HCT116 (cell line): Measurements from ENCODE around the gene NT5C3A. TPM values are rescaled to one million over a fixed set of nuclear protein-coding genes. Genes with fewer than 3 reads are reported as not detected.
"Not testable (repeated sequence)": the region's sequence is repeated elsewhere in the genome, so short reads cannot be mapped to it uniquely, and the experiment has no call there.

Source experiments
- ATAC-seq: fragments of 200-7000 bp; cut with Tn5 transposase; 2 replicates; pipeline ENCODE4 v1.9.1; 2020; ENCODE audit warnings: mild to moderate bottlenecking, moderate library complexity
- BruUV-seq: library from RNA; stranded (reverse); fragments of 400-500 nt; replicated peaks from 2 replicates; lab custom pipeline; 2021; lab: Mats Ljungman, UMichigan
- CTCF ChIA-PET: fragments of 300-600 bp; sonication (Branson Sonifier 250); formaldehyde crosslinking; loops from one replicate; lab custom pipeline; 2021; ENCODE audit warnings: antibody characterized with exemption; lab: Charles Lee
- POLR2A ChIA-PET: fragments of 300-600, 350-600 bp; sonication (Branson Sonifier 250); formaldehyde crosslinking; loops from one replicate; lab custom pipeline; 2021; ENCODE audit warnings: antibody characterized with exemption; lab: Charles Lee
- RAD21 ChIA-PET, 2 experiments: fragments of 300-600 bp; sonication (Branson Sonifier 250); formaldehyde crosslinking; loops; one replicate each; lab custom pipeline; 2023; ENCODE audit warnings: low total read pairs in 2 of 2; ENCODE audit not compliant: uncharacterized antibody in 2 of 2, unreplicated experiment in 2 of 2, low non-redundant PET in 1 of 2; lab: Charles Lee
- DNase-seq: peaks from one replicate; pipeline ENCODE4 v3.0.0-alpha.2; 2010; ENCODE audit warnings: low read depth, low spot score
- H2AFZ ChIP-seq: fragments of 200-600 bp; shearing (Covaris generic), sonication (generic); 2 replicates; pipeline ENCODE4 v1.6.1; 2017; ENCODE audit warnings: low read depth, mixed run types, mixed read lengths, antibody characterized with exemption, low read length; ENCODE audit not compliant: poor library complexity, severe bottlenecking
- H3K27ac ChIP-seq: 2 replicates; pipeline ENCODE4 v1.5.1; 2012; ENCODE audit warnings: low read depth, low read length
- H3K27me3 ChIP-seq: fragments of 200-600 bp; sonication (generic); 2 replicates; pipeline ENCODE4 v1.6.1; 2016; ENCODE audit warnings: mixed run types, low read length, mixed read lengths; ENCODE audit not compliant: insufficient read depth
- H3K36me3 ChIP-seq, 2 experiments: fragments of 200-500 bp in 1 of 2; fragments of 200-600 bp in 1 of 2; sonication (Bioruptor generic) in 1 of 2; sonication (generic) in 1 of 2; 2 replicates each; pipeline versions ENCODE4 v1.5.1 to v1.6.1; 2014 to 2016; ENCODE audit warnings: low read length in 2 of 2, inconsistent platforms in 1 of 2, mixed read lengths in 1 of 2, mixed run types in 1 of 2; ENCODE audit not compliant: insufficient read depth in 2 of 2, control insufficient read depth in 1 of 2
- H3K4me1 ChIP-seq, 2 experiments: fragments of 200-600 bp in 1 of 2; sonication (generic) in 1 of 2; 2 replicates each; pipeline versions ENCODE4 v1.5.1 to v1.6.1; 2012 to 2017; ENCODE audit warnings: low read length in 2 of 2, inconsistent platforms in 1 of 2, mild to moderate bottlenecking in 1 of 2, mixed read lengths in 1 of 2, mixed run types in 1 of 2, moderate library complexity in 1 of 2; ENCODE audit not compliant: insufficient read depth in 2 of 2, control insufficient read depth in 1 of 2
- H3K4me2 ChIP-seq: fragments of 200-600 bp; sonication (generic); 2 replicates; pipeline ENCODE4 v1.6.1; 2017; ENCODE audit warnings: mixed run types, low read length, mixed read lengths
- H3K4me3 ChIP-seq, 2 experiments: fragments of 200-600 bp in 1 of 2; sonication (generic) in 1 of 2; replicated peaks in 1 of 2; 2 replicates each; pipeline ENCODE4 v1.5.1; 2011 to 2016; ENCODE audit warnings: low read length in 2 of 2, control low read depth in 1 of 2, low read depth in 1 of 2, mild to moderate bottlenecking in 1 of 2, mixed read lengths in 1 of 2, mixed run types in 1 of 2
- H3K79me2 ChIP-seq: fragments of 200-600 bp; sonication (generic); 2 replicates; pipeline ENCODE4 v1.6.1; 2017; ENCODE audit warnings: mild to moderate bottlenecking, mixed run types, low read length, moderate library complexity, mixed read lengths; ENCODE audit not compliant: insufficient read depth
- H3K9ac ChIP-seq: fragments of 200-600 bp; sonication (generic); 2 replicates; pipeline ENCODE4 v1.6.1; 2016; ENCODE audit warnings: low read length, mixed read lengths
- H3K9me2 ChIP-seq: fragments of 200-600 bp; sonication (generic), shearing (Covaris generic); 2 replicates; pipeline ENCODE4 v1.6.1; 2017; ENCODE audit warnings: mixed run types, mild to moderate bottlenecking, moderate library complexity; ENCODE audit not compliant: insufficient read depth
- H3K9me3 ChIP-seq, 2 experiments: fragments of 200-500 bp in 1 of 2; fragments of 200-600 bp in 1 of 2; sonication (Bioruptor generic) in 1 of 2; sonication (generic) in 1 of 2; 2 replicates each; pipeline ENCODE4 v1.6.1; 2014 to 2017; ENCODE audit warnings: low read length in 2 of 2, mixed read lengths in 2 of 2, inconsistent platforms in 1 of 2, low read depth in 1 of 2, mild to moderate bottlenecking in 1 of 2, mixed run types in 1 of 2, moderate library complexity in 1 of 2; ENCODE audit not compliant: control insufficient read depth in 1 of 2, insufficient read depth in 1 of 2
- H4K20me1 ChIP-seq: fragments of 200-600 bp; sonication (generic), shearing (Covaris generic); 2 replicates; pipeline ENCODE4 v1.6.1; 2017; ENCODE audit warnings: mixed run types, mild to moderate bottlenecking, moderate library complexity; ENCODE audit not compliant: insufficient read depth
- intact Hi-C: fragments of 100-400 bp; cut with micrococcal nuclease; formaldehyde crosslinking; loops from 2 replicates; pipeline ENCODE4 v1.10.0; 2022
- total RNA-seq: library from RNA; stranded (reverse); gene quantifications from one replicate; pipeline ENCODE4 v1.2.1, GENCODE V29; 2021; ENCODE audit not compliant: unreplicated experiment

NT5C3A gene
- total RNA-seq, 1 experiment from 2014 or later, result 32.5 TPM

GRCh38 chr7:32971967-32972366 lies 90.6 kb downstream of the NT5C3A start:
- H4K20me1 ChIP-seq, H3K79me2 ChIP-seq, H2AFZ ChIP-seq, H3K27me3 ChIP-seq, H3K27ac ChIP-seq, CTCF ChIA-PET, POLR2A ChIA-PET, H3K4me3 ChIP-seq, DNase-seq, H3K36me3 ChIP-seq, RAD21 ChIA-PET, H3K9me3 ChIP-seq, H3K9me2 ChIP-seq, BruUV-seq, H3K9ac ChIP-seq, intact Hi-C loops: not testable (repeated sequence)
- Histone ChIP-seq H3K4me1 (peaks cover 13% of the 10 kb centered on the region in 2 experiments; a peak in 2 of 4 replicates), H3K4me2 (0 out of 2 replicates have a peak overlapping the region, but pooled peaks have one; percentile 9)
- peak; percentile 64; the same call in 1 of the 2 replicates for ATAC-seq

GRCh38 chr7:32967268-32967582 lies 95.4 kb downstream of the NT5C3A start:
- H4K20me1 ChIP-seq, H3K9me3 ChIP-seq, H3K79me2 ChIP-seq, H2AFZ ChIP-seq, CTCF ChIA-PET, H3K4me3 ChIP-seq, BruUV-seq, ATAC-seq, POLR2A ChIA-PET, RAD21 ChIA-PET, intact Hi-C loops, DNase-seq, H3K4me2 ChIP-seq, H3K27ac ChIP-seq, H3K9ac ChIP-seq, H3K27me3 ChIP-seq, H3K36me3 ChIP-seq, H3K9me2 ChIP-seq: not testable (repeated sequence)
- peaks cover 10 to 15% of the 10 kb centered on the region in 2 experiments; a peak in 2 of 4 replicates for H3K4me1 ChIP-seq

GRCh38 chr7:32966489-32967267 lies 95.9 kb downstream of the NT5C3A start:
- POLR2A ChIA-PET, RAD21 ChIA-PET, ATAC-seq: not testable (repeated sequence)

More at GRCh38 chr7:32966489-32967267, 95.9 kb downstream of the NT5C3A start:
- H2AFZ ChIP-seq, H3K9me3 ChIP-seq, H3K4me1 ChIP-seq, H3K36me3 ChIP-seq, intact Hi-C loops, H4K20me1 ChIP-seq, BruUV-seq, H3K9ac ChIP-seq, H3K4me3 ChIP-seq, H3K4me2 ChIP-seq, H3K27ac ChIP-seq, H3K27me3 ChIP-seq, H3K79me2 ChIP-seq, H3K9me2 ChIP-seq, DNase-seq, CTCF ChIA-PET: not testable (repeated sequence)
